GM19240 (cell line): ENCODE measurements around the gene SERPINB8.
"Not testable (repeated sequence)": the region's sequence is repeated elsewhere in the genome, so short reads cannot be mapped to it uniquely, and the experiment has no call there.

Source experiments
- DNase-seq: peaks from one replicate; pipeline ENCODE4 v3.0.0; 2011; ENCODE audit warnings: low spot score; ENCODE audit not compliant: insufficient read length

SERPINB8 gene

GRCh38 chr18:63969942-63970808 is at the start of gene SERPINB8:
TSS of gene SERPINB8 (plus strand) at chr18:63970081. CDS start at chr18:63978309, 8,228 bp downstream.
- DNase-seq: peak; percentile 14

- DNase-seq: no peak
Measured at GRCh38 chr18:63922049-63922448, 47.8 kb upstream of the SERPINB8 start.

- DNase-seq: no peak
Measured at GRCh38 chr18:63924551-63924950, 45.3 kb upstream of the SERPINB8 start.

- DNase-seq: no peak
Measured at GRCh38 chr18:63928331-63928730, 41.5 kb upstream of the SERPINB8 start.

- not testable (repeated sequence) for DNase-seq
Measured at GRCh38 chr18:63929369-63929768, 40.5 kb upstream of the SERPINB8 start.

- DNase-seq: no peak
Measured at GRCh38 chr18:63930773-63931354, 39.0 kb upstream of the SERPINB8 start.

- peak; percentile 40 for DNase-seq
Measured at GRCh38 chr18:63936156-63936931, 33.5 kb upstream of the SERPINB8 start.

GRCh38 chr18:63936932-63937393 is 32.9 kb upstream of the SERPINB8 start:
- DNase-seq: no peak

- no peak for DNase-seq
Measured at GRCh38 chr18:63940008-63940407, 29.9 kb upstream of the SERPINB8 start.

- DNase-seq: not testable (repeated sequence)
Measured at GRCh38 chr18:63940543-63941050, 29.3 kb upstream of the SERPINB8 start.

GRCh38 chr18:63947051-63947790 is 22.7 kb upstream of the SERPINB8 start:
- no peak for DNase-seq

- peak; percentile 20 for DNase-seq
Measured at GRCh38 chr18:63949068-63949737, 20.7 kb upstream of the SERPINB8 start, which contains the start of gene HMSD. TSS of gene HMSD (plus strand) at chr18:63949301. CDS start at chr18:63953456, 4,155 bp downstream.

- DNase-seq: no peak
Measured at GRCh38 chr18:63951302-63951705, 18.6 kb upstream of the SERPINB8 start.

- DNase-seq: no peak
Measured at GRCh38 chr18:63953811-63954210, 16.1 kb upstream of the SERPINB8 start.

- no peak for DNase-seq
Measured at GRCh38 chr18:63956755-63957154, 13.1 kb upstream of the SERPINB8 start.

- DNase-seq: no peak
Measured at GRCh38 chr18:63960891-63961290, 9.0 kb upstream of the SERPINB8 start.

GRCh38 chr18:63961435-63961980 is 8.4 kb upstream of the SERPINB8 start:
- DNase-seq: no peak

- no peak for DNase-seq
Measured at GRCh38 chr18:63962137-63962536, 7.7 kb upstream of the SERPINB8 start.

GRCh38 chr18:63963615-63964256 is 6.1 kb upstream of the SERPINB8 start:
- no peak for DNase-seq
